Posterior vena cava (tissue), 2 donors: Measurements from ENCODE around the gene CAMTA1. TPM values are rescaled to one million over a fixed set of nuclear protein-coding genes. Genes with fewer than 3 reads are reported as not detected.

Source experiments
- DNase-seq: peaks from one replicate; pipeline ENCODE4 v3.0.0-alpha.2; 2020; ENCODE audit warnings: low spot score
- intact Hi-C, 2 donors: fragments of 100-400 bp; cut with DNase I; formaldehyde crosslinking; loops; one replicate each; pipeline versions ENCODE4 v1.14.1 to v1.14.2; 2022 to 2023
- total RNA-seq, 2 donors: library from RNA; stranded (reverse); fragmentation: NEBNext Ultra II Directional; extraction: Animal tissue kit (Norgen Biotek cat#: 25700); gene quantifications; one replicate each; pipeline ENCODE4 v1.2.1, GENCODE V29; 2021
- donor health status: DM: yes; HTN: yes; CAD: no.
- donor health status: DM: yes; HTN: yes; CAD: no.

Gene CAMTA1
- total RNA-seq, 2 donors from 2014 or later = 65.1 to 76.4 TPM

- intact Hi-C loops = no loop called here
- peak; percentile 32 for DNase-seq
These were observed 797.3 kb downstream of the CAMTA1 start for GRCh38 chr1:7582460-7582972.

- DNase-seq = peak; percentile 48
- intact Hi-C loops = no loop called here
These were observed 798.2 kb downstream of the CAMTA1 start for GRCh38 chr1:7583291-7584096.

GRCh38 chr1:7584157-7584556 lies 798.9 kb downstream of the CAMTA1 start:
- peak; percentile 46 for DNase-seq
- intact Hi-C loops = no loop called here

- intact Hi-C loops = no loop called here
- peak; percentile 70 for DNase-seq
These were observed 799.4 kb downstream of the CAMTA1 start for GRCh38 chr1:7584643-7585042.

- intact Hi-C loops = no loop called here
- DNase-seq = peak; percentile 42
These were observed 800.1 kb downstream of the CAMTA1 start for GRCh38 chr1:7585216-7585907.

GRCh38 chr1:7586031-7586941 lies 801.0 kb downstream of the CAMTA1 start:
- intact Hi-C loops = no loop called here

GRCh38 chr1:7587108-7587772 lies 802.0 kb downstream of the CAMTA1 start:
- peak; percentile 62 for DNase-seq
- intact Hi-C loops = no loop called here

More at GRCh38 chr1:7586031-7586941, 801.0 kb downstream of the CAMTA1 start:
- DNase-seq = peak; percentile 64

- intact Hi-C loops = no loop called here
- peak; percentile 66 for DNase-seq
These were observed 802.7 kb downstream of the CAMTA1 start for GRCh38 chr1:7587773-7588456.

- intact Hi-C loops = no loop called here
- peak; percentile 69 for DNase-seq
These were observed 803.2 kb downstream of the CAMTA1 start for GRCh38 chr1:7588457-7588827.

- peak; percentile 45 for DNase-seq
- intact Hi-C loops = no loop called here
These were observed 804.0 kb downstream of the CAMTA1 start for GRCh38 chr1:7589080-7589735.

GRCh38 chr1:7589774-7590425 lies 804.6 kb downstream of the CAMTA1 start:
- peak; percentile 51 for DNase-seq

GRCh38 chr1:7590426-7590790 lies 805.2 kb downstream of the CAMTA1 start:
- peak; percentile 62 for DNase-seq
- intact Hi-C loops = no loop called here

More at GRCh38 chr1:7589774-7590425, 804.6 kb downstream of the CAMTA1 start:
- intact Hi-C loops = no loop called here

GRCh38 chr1:7591565-7591964 lies 806.3 kb downstream of the CAMTA1 start:
- peak; percentile 42 for DNase-seq

GRCh38 chr1:7592120-7592798 lies 807.0 kb downstream of the CAMTA1 start:
- peak; percentile 47 for DNase-seq
- intact Hi-C loops = no loop called here

More at GRCh38 chr1:7591565-7591964, 806.3 kb downstream of the CAMTA1 start:
- intact Hi-C loops = no loop called here

- peak; percentile 49 for DNase-seq
- intact Hi-C loops = no loop called here
These were observed 808.9 kb downstream of the CAMTA1 start for GRCh38 chr1:7594002-7594713.

GRCh38 chr1:7594714-7595295 lies 809.6 kb downstream of the CAMTA1 start:
- DNase-seq = peak; percentile 30

More at GRCh38 chr1:7594714-7595295, 809.6 kb downstream of the CAMTA1 start:
- intact Hi-C loops = no loop called here
